Endothelial cell (in vitro differentiated cells): ENCODE data around the gene DAZAP1. TPM values are rescaled to one million over a fixed set of nuclear protein-coding genes. Genes with fewer than 3 reads are reported as not detected.

Experiments
- DNase-seq: peaks from one replicate; pipeline ENCODE4 v3.0.0; 2021; ENCODE audit warnings: low spot score
- H3K27ac Mint-ChIP-seq: one replicate; pipeline ENCODE4 v1.8.0; 2021; ENCODE audit warnings: mixed read lengths, inconsistent platforms; ENCODE audit not compliant: unreplicated experiment
- H3K27me3 Mint-ChIP-seq: one replicate; pipeline ENCODE4 v1.8.0; 2021; ENCODE audit warnings: mild to moderate bottlenecking, moderate library complexity, mixed read lengths, inconsistent platforms; ENCODE audit not compliant: unreplicated experiment
- H3K36me3 Mint-ChIP-seq: one replicate; pipeline ENCODE4 v1.8.0; 2021; ENCODE audit warnings: mild to moderate bottlenecking, low read depth, mixed read lengths, inconsistent platforms; ENCODE audit not compliant: unreplicated experiment
- H3K4me1 Mint-ChIP-seq: one replicate; pipeline ENCODE4 v1.8.0; 2021; ENCODE audit warnings: mild to moderate bottlenecking, mixed read lengths, inconsistent platforms; ENCODE audit not compliant: unreplicated experiment
- H3K4me3 Mint-ChIP-seq: one replicate; pipeline ENCODE4 v1.8.0; 2021; ENCODE audit warnings: mild to moderate bottlenecking, mixed read lengths, inconsistent platforms; ENCODE audit not compliant: unreplicated experiment
- H3K9me3 Mint-ChIP-seq: one replicate; pipeline ENCODE4 v1.8.0; 2021; ENCODE audit warnings: mixed read lengths, inconsistent platforms; ENCODE audit not compliant: unreplicated experiment
- total RNA-seq: library from RNA; stranded (reverse); fragmentation: NEBNext Ultra II Directional; extraction: Animal tissue kit (Norgen Biotek cat#: 25700); gene quantifications from one replicate; pipeline ENCODE4 v1.2.1, GENCODE V29; 2021; ENCODE audit not compliant: unreplicated experiment
- TF ChIP-seq, protein P1 (sequence below): fragments of 200-600 bp; sonication (generic); IDR thresholded peaks from one replicate; pipeline ENCODE4 v1.5.0; 2021; ENCODE audit warnings: antibody characterized with exemption; ENCODE audit not compliant: unreplicated experiment

The DAZAP1 gene
- total RNA-seq, 1 donor from 2014 or later, result 145 TPM

DNA sequence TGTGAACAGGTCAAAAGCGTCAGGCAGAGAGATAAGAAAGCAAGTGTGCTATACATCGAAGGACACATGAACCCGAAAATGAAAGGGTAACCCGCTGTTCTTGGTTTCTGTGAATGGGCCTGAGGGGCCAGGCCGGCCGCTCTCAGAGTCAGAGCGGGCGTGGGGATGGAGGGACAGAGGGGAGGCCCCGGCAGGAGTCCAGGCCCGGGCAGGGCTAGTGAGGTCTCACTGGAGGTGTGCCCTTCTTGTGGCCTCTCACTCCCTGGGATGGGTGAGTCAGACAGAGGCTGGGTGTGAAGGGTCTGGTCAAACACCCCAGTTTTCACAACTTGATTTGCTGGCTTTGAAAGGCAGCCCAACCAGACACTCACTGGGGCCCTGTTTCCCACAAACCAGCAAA, 41.1 kb upstream of the DAZAP1 start:
- DNase-seq, result no peak
- Mint-ChIP-seq H3K27me3 (no peaks in the 10 kb centered on the region), H3K36me3 (peaks cover 21% of the 10 kb centered on the region), H3K4me3 (no peak overlapping the region), H3K27ac (no peak overlapping the region), H3K4me1 (peaks cover 8% of the 10 kb centered on the region), H3K9me3 (no peaks in the 10 kb centered on the region)
- TF ChIP-seq, protein P1, sequence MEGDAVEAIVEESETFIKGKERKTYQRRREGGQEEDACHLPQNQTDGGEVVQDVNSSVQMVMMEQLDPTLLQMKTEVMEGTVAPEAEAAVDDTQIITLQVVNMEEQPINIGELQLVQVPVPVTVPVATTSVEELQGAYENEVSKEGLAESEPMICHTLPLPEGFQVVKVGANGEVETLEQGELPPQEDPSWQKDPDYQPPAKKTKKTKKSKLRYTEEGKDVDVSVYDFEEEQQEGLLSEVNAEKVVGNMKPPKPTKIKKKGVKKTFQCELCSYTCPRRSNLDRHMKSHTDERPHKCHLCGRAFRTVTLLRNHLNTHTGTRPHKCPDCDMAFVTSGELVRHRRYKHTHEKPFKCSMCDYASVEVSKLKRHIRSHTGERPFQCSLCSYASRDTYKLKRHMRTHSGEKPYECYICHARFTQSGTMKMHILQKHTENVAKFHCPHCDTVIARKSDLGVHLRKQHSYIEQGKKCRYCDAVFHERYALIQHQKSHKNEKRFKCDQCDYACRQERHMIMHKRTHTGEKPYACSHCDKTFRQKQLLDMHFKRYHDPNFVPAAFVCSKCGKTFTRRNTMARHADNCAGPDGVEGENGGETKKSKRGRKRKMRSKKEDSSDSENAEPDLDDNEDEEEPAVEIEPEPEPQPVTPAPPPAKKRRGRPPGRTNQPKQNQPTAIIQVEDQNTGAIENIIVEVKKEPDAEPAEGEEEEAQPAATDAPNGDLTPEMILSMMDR, result no peak

DNA sequence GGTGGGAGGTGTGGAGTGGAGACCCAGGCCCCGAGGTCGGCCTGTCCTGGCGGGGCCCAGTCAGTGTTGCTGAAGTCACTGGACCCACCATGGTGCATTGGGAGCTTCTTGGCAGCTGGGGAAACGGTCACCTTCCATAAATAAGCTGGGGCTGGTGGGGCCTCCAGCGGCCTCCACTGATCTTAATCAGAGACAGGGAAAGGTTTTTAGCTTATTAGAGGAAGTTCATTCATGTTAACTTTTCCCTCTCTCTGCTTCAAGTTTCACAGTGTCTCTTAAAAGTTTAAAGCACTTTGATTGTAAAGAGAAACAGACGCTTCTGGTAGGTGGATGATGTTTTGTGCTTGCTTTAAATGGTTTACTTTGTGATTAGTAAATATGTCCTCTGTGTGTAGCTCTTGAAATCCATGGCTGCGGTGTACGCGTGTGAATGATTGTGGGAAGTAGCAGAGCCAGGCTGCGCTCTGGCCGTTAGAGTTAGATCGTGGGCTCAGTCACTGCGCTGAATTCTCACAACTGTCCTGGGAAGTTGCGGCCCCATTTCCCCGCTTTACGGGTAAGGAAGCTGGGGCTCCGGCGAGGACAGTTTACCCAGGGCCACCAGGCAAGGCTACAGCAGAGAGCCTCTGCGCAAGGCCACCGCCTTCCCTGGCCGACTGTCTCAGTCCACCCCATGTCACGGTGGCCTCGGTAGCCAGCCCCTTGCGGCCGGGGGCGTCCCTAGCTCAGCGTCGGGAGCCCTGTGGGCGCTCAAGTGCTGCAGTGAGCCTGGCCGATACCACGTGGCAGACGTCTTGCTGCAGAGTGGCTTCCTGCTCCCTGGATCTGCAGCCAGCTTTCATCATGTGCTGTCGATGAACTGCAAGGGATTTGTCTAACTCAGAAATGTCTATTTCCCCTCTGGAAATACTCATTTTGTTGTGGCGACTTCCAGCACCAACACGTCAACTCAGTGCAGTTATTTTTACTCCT, 40.2 kb upstream of the DAZAP1 start:
- Mint-ChIP-seq H3K27ac (no peak overlapping the region), H3K36me3 (peaks cover 14% of the 10 kb centered on the region), H3K27me3 (no peaks in the 10 kb centered on the region), H3K4me3 (no peak overlapping the region), H3K4me1 (peaks cover 8% of the 10 kb centered on the region), H3K9me3 (no peaks in the 10 kb centered on the region)
- TF ChIP-seq, protein P1, result no peak
- no peak for DNase-seq

DNA sequence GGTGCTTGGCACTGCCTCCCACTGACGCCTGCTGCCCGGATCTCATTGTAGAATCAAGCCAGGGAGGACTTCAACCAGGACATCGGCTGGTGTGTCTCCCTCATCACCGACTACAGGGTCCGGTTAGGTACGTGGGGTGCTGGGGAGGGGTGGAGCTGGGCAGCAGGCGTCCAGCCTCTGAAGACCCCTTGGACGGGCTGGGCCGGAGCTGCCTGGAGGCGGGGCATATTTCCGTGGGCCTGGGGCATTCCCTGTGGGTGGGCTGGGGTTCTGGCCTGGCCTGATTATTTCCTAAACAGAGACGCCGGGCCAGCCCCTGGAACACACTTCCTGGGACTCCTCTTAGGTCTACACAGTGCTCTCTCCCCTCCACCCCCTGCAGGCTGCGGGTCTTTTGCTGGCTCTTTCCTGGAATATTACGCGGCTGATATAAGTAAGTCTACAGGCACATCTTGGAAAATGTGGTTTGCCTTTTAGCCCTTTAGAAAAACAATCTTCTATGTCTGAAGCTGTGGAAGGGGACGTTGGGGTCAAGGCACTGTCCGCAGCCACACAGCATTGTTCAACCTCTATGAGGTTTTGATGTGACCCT, 38.1 kb upstream of the DAZAP1 start:
- TF ChIP-seq, protein P1, result no peak
- no peak for DNase-seq
- H3K27ac Mint-ChIP-seq, result no peak overlapping the region
- no peaks in the 10 kb centered on the region for H3K9me3 Mint-ChIP-seq
- no peak overlapping the region for H3K4me3 Mint-ChIP-seq
- peaks cover under 1% of the 10 kb centered on the region for H3K4me1 Mint-ChIP-seq
- no peaks in the 10 kb centered on the region for H3K27me3 Mint-ChIP-seq
- H3K36me3 Mint-ChIP-seq, result peaks cover 18% of the 10 kb centered on the region

DNA sequence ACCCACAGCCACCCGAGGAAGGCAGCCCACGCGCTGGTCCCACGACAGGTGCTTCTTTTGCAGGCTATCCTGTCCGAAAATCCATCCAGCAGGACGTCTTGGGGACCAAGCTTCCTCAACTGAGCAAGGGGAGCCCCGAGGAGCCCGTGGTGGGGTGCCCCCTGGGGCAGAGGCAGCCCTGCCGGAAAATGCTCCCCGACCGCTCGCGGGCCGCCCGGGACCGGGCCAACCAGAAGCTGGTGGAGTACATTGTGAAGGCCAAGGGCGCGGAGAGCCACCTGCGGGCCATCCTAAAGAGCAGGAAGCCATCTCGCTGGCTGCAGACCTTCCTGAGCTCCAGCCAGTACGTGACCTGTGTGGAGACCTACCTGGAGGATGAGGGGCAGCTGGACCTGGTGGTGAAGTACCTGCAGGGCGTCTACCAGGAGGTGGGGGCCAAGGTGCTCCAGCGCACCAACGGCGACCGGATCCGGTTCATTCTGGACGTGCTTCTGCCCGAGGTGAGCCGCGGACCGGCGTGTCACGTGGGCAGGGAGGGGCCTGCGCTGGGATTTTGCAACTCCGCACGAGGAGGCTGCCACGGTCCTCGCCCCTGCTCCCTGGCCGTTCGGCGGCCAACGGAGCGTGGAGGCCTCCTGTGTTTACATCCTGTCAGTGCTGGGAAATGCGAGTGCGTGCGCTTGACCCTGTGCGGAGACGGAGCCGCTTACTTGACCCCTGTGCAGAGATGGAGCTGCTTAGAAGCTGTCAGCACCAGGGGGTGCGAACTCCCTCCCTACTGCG, 36.6 kb upstream of the DAZAP1 start:
- no peak overlapping the region for H3K4me3 Mint-ChIP-seq
- no peak overlapping the region for H3K27ac Mint-ChIP-seq
- no peak for DNase-seq
- peaks cover 20% of the 10 kb centered on the region for H3K36me3 Mint-ChIP-seq
- no peaks in the 10 kb centered on the region for H3K9me3 Mint-ChIP-seq
- TF ChIP-seq, protein P1, result no peak
- peaks cover 3% of the 10 kb centered on the region for H3K4me1 Mint-ChIP-seq
- H3K27me3 Mint-ChIP-seq, result no peaks in the 10 kb centered on the region
